PC-3 (cell line): ENCODE results near the gene SLC24A3. TPM values are rescaled to one million over a fixed set of nuclear protein-coding genes. Genes with fewer than 3 reads are reported as not detected.
A peak's percentile ranks its signal among the peaks of the same experiment; 100 is the strongest.

ENCODE experiments used
- ATAC-seq: fragments of 200-7000 bp; cut with Tn5 transposase; 2 replicates; pipeline ENCODE4 v1.9.1; 2020; ENCODE audit warnings: mild to moderate bottlenecking, moderate library complexity
- BruUV-seq: library from RNA; stranded (reverse); fragments of 400-500 nt; replicated peaks from 2 replicates; lab custom pipeline; 2021; lab: Mats Ljungman, UMichigan
- CTCF ChIA-PET: fragments of 300-600 bp; sonication (Branson Sonifier 250); formaldehyde crosslinking; loops from one replicate; lab custom pipeline; 2022; ENCODE audit warnings: antibody characterized with exemption; lab: Charles Lee
- POLR2A ChIA-PET: fragments of 300-600 bp; sonication (Branson Sonifier 250); formaldehyde crosslinking; loops from one replicate; lab custom pipeline; 2022; ENCODE audit warnings: antibody characterized with exemption; ENCODE audit not compliant: unreplicated experiment; lab: Charles Lee
- DNase-seq: peaks from one replicate; pipeline ENCODE4 v3.0.0-alpha.2; 2015
- H2AFZ ChIP-seq: fragments of 300-600 bp; sonication (generic); 2 replicates; pipeline ENCODE4 v1.6.0; 2016; ENCODE audit warnings: antibody characterized with exemption, low read length
- H3F3A ChIP-seq: fragments of 300-600 bp; sonication (generic); one replicate; pipeline ENCODE4 v1.6.0; 2017; ENCODE audit warnings: antibody characterized with exemption, low read length, control low read depth, mild to moderate bottlenecking; ENCODE audit not compliant: unreplicated experiment
- H3K27ac ChIP-seq: fragments of 300-600 bp; sonication (generic); 2 replicates; pipeline ENCODE4 v1.5.1; 2016; ENCODE audit warnings: mild to moderate bottlenecking, low read length
- H3K27me3 ChIP-seq: fragments of 300-600 bp; sonication (generic); 2 replicates; pipeline ENCODE4 v1.6.1; 2016; ENCODE audit warnings: low read length, mixed read lengths
- H3K36me3 ChIP-seq: fragments of 300-600 bp; sonication (generic); 2 replicates; pipeline ENCODE4 v1.6.1; 2016; ENCODE audit warnings: low read depth, mixed run types, low read length, mixed read lengths
- H3K4me1 ChIP-seq: fragments of 300-600 bp; sonication (generic); 2 replicates; pipeline ENCODE4 v1.5.1; 2016; ENCODE audit warnings: low read length; ENCODE audit not compliant: insufficient read depth
- H3K4me2 ChIP-seq: fragments of 300-600 bp; sonication (generic); 2 replicates; pipeline ENCODE4 v1.6.0; 2016; ENCODE audit warnings: low read length
- H3K4me3 ChIP-seq: fragments of 300-600 bp; sonication (generic); 2 replicates; pipeline ENCODE4 v1.5.1; 2016; ENCODE audit warnings: mild to moderate bottlenecking, low read length, mixed read lengths
- H3K79me2 ChIP-seq: fragments of 300-600 bp; sonication (generic); 2 replicates; pipeline ENCODE4 v1.6.1; 2017; ENCODE audit warnings: low read length, mixed read lengths
- H3K9ac ChIP-seq: fragments of 300-600 bp; sonication (generic); 2 replicates; pipeline ENCODE4 v1.6.0; 2016; ENCODE audit warnings: mild to moderate bottlenecking, low read length
- H3K9me2 ChIP-seq: fragments of 300-600 bp; sonication (generic); replicated peaks from 2 replicates; pipeline ENCODE4 v1.6.1; 2016; ENCODE audit warnings: mixed run types, low read length, mixed read lengths
- H3K9me3 ChIP-seq: fragments of 300-600 bp; sonication (generic); 2 replicates; pipeline ENCODE4 v1.6.1; 2016; ENCODE audit warnings: low read length, mixed read lengths
- H4K20me1 ChIP-seq: fragments of 300-600 bp; sonication (generic); 2 replicates; pipeline ENCODE4 v1.6.1; 2016; ENCODE audit warnings: low read length, mixed read lengths
- EZH2 ChIP-seq: fragments of 300-600 bp; sonication (generic); IDR thresholded peaks from one replicate; pipeline ENCODE4 v1.6.1; 2017; ENCODE audit warnings: antibody characterized with exemption, mild to moderate bottlenecking, low read length; ENCODE audit not compliant: unreplicated experiment
- EZH2phosphoT487 ChIP-seq: fragments of 300-600 bp; sonication (generic); IDR thresholded peaks from 2 replicates; pipeline ENCODE4 v1.6.1; 2018; ENCODE audit warnings: mild to moderate bottlenecking, antibody characterized with exemption, low read length, borderline replicate concordance
- intact Hi-C: fragments of 100-400 bp; cut with micrococcal nuclease; formaldehyde crosslinking; loops from 2 replicates; pipeline ENCODE4 v1.9.0; 2023
- total RNA-seq: library from RNA; depleted of rRNA; stranded (reverse); fragments of >200 nt; gene quantifications from 2 replicates; pipeline ENCODE4 v1.2.3, GENCODE V29; 2014
- TF ChIP-seq, protein P1 (sequence below): fragments of 300-600 bp; sonication (generic); conservative IDR thresholded peaks from 2 replicates; pipeline ENCODE4 v1.5.1; 2017; ENCODE audit warnings: antibody characterized with exemption, low read depth, mild to moderate bottlenecking, low read length

SLC24A3 gene
- total RNA-seq, 1 experiment from 2014 or later: 0.11 TPM

DNA sequence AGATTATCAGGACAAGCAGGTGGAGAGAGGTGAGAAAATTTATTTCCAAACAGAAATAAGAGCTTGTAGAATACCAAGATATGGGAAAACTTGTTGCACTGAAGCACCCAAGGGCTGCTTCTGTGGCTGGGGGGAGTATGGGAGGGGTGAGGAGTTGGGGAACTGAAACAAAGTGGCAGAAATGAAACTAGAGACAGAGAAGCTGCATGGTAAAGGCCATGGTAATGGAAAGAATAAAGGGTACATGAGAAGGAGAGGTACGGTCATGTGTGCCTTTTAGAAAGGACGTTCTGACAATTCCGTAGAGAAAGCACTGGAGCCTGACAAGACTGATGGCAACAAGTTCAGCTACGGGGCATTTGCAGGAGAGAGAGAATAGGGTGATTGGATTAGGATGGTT lies 494.0 kb downstream of the SLC24A3 start:
- H3K9ac ChIP-seq: no peak overlapping the region
- ChIA-PET POLR2A (no interaction called here), CTCF (no interaction called here)
- H3K79me2 ChIP-seq: no peaks in the 10 kb centered on the region
- H3K27ac ChIP-seq: no peak overlapping the region
- no peak overlapping the region for H2AFZ ChIP-seq
- intact Hi-C loops: no loop called here
- H4K20me1 ChIP-seq: no peaks in the 10 kb centered on the region
- H3F3A ChIP-seq: no peaks in the 10 kb centered on the region
- H3K4me3 ChIP-seq: no peak overlapping the region
- no peak for TF ChIP-seq EZH2phosphoT487
- TF ChIP-seq, protein P1, sequence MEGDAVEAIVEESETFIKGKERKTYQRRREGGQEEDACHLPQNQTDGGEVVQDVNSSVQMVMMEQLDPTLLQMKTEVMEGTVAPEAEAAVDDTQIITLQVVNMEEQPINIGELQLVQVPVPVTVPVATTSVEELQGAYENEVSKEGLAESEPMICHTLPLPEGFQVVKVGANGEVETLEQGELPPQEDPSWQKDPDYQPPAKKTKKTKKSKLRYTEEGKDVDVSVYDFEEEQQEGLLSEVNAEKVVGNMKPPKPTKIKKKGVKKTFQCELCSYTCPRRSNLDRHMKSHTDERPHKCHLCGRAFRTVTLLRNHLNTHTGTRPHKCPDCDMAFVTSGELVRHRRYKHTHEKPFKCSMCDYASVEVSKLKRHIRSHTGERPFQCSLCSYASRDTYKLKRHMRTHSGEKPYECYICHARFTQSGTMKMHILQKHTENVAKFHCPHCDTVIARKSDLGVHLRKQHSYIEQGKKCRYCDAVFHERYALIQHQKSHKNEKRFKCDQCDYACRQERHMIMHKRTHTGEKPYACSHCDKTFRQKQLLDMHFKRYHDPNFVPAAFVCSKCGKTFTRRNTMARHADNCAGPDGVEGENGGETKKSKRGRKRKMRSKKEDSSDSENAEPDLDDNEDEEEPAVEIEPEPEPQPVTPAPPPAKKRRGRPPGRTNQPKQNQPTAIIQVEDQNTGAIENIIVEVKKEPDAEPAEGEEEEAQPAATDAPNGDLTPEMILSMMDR: no peak
- no peak for TF ChIP-seq EZH2
- no TSS peak for BruUV-seq
- no peaks in the 10 kb centered on the region for H3K36me3 ChIP-seq
- ATAC-seq: no peak
- no peaks in the 10 kb centered on the region for H3K9me2 ChIP-seq
- H3K4me2 ChIP-seq: no peak overlapping the region
- H3K27me3 ChIP-seq: no peaks in the 10 kb centered on the region
- DNase-seq: no peak
- peaks cover 14% of the 10 kb centered on the region for H3K4me1 ChIP-seq
- no peaks in the 10 kb centered on the region for H3K9me3 ChIP-seq

DNA sequence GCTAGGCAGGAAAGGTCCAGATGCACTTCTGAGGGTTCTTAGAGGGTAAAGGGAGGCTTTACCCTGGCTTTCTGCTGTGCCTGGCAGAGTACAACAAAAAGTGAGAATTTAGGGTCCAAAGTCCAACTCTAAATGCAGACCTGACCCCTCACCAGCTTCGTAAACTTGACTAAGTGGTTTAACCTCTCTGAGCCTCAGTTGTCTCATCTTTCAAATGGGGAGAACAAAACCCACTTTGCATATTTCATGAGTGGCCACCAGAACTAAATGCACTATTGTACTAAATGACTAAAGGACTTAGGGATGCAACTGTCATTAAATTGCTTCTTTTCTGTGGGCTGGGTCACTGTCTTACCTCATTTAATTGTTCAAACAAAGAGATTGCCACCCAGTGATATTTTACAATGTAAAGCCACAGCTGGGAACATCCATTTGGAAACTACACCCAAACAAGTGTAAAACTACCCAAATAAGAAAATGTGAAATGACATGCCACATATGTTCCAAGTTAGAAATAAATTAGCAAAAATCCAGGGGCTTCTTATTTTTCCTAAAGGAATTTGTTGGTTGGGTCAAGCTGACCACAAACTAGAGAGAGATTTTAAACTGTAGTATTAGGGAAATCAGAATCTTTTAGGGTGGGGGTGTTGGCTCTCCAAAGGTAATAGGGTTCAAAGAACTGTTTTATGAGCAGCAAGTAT lies 497.3 kb downstream of the SLC24A3 start:
- BruUV-seq: no TSS peak

DNA sequence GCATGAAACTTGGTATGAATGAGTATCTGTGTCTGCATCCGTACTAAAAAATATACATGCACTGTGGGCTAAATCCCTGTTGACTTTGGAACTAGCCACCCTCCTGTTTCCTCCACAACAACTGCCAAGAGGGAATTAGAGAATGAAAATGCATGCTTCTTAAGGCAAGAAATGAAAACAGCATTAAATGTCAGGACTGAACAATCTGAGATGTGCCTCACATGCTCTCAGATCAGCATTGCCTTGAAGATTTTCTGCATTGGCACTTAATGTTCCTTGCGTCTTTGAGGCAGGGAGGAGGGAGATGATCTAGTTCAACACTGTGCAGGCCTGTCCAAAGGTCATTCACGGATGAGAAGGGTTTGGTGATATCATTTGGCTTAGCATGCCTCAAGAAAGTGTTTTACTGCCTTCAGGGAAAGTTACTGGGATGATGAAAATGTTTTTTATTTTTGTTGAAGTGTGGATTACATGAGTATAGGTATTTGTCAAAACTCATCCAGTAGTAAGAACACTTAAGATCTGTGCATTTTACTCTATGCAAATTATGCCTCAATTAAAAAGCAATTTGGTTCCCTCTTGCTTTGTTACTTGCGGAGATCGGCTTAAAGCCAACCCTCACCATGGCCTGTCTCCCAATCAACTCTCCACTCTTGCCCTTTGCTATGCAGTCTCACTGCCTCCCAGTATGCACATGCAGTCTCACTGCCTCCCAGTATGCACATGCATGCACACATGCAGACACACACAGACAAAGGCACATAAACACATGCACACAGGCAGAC lies 498.1 kb downstream of the SLC24A3 start:
- ChIA-PET CTCF (no interaction called here), POLR2A (no interaction called here)
- intact Hi-C loops: loop anchor here (5.0 kb wide), 1 partner anchor 67 kb away; no protein-coding TSS in a partner anchor
- Histone ChIP-seq H3K27ac (no peak overlapping the region), H3K4me3 (no peak overlapping the region), H3K9me2 (no peaks in the 10 kb centered on the region), H3K36me3 (no peaks in the 10 kb centered on the region), H3K27me3 (no peaks in the 10 kb centered on the region), H4K20me1 (no peaks in the 10 kb centered on the region), H3K9me3 (no peaks in the 10 kb centered on the region), H3K4me1 (peaks cover 18% of the 10 kb centered on the region), H3F3A (no peaks in the 10 kb centered on the region), H3K9ac (no peak overlapping the region), H3K4me2 (peak overlapping the region; percentile 29), H3K79me2 (no peaks in the 10 kb centered on the region), H2AFZ (no peak overlapping the region)
- ATAC-seq: peak; percentile 42
- DNase-seq: no peak
- TF ChIP-seq, protein P1: no peak
- TF ChIP-seq EZH2phosphoT487 (no peak), EZH2 (no peak)
- BruUV-seq: no TSS peak

More for the DNA sequence above, 497.3 kb downstream of the SLC24A3 start:
- CTCF ChIA-PET: no interaction called here
- H2AFZ ChIP-seq: no peak overlapping the region
- TF ChIP-seq EZH2 (no peak), EZH2phosphoT487 (no peak)
- DNase-seq (no peak), ATAC-seq (0 out of 2 replicates have a peak, but pooled peaks have one; percentile 11)
- H3K36me3 ChIP-seq: no peaks in the 10 kb centered on the region
- H3K27me3 ChIP-seq: no peaks in the 10 kb centered on the region
- no peaks in the 10 kb centered on the region for H3K79me2 ChIP-seq
- H3K9me2 ChIP-seq: no peaks in the 10 kb centered on the region
- H3K4me1 ChIP-seq: peaks cover 18% of the 10 kb centered on the region
- no peaks in the 10 kb centered on the region for H3K9me3 ChIP-seq
- intact Hi-C loops: loop anchor here (5.0 kb wide), 1 partner anchor 68 kb away; no protein-coding TSS in a partner anchor
- no peaks in the 10 kb centered on the region for H4K20me1 ChIP-seq
- POLR2A ChIA-PET: no interaction called here
- no peak overlapping the region for H3K27ac ChIP-seq
- no peaks in the 10 kb centered on the region for H3F3A ChIP-seq
- H3K9ac ChIP-seq: no peak overlapping the region
- no peak overlapping the region for H3K4me3 ChIP-seq
- peak overlapping the region; percentile 29; the same call in 1 of the 2 replicates for H3K4me2 ChIP-seq
